NCI-H146 (cell line): ENCODE results near the gene CNOT1.
A peak's percentile ranks its signal among the peaks of the same experiment; 100 is the strongest.
"Not testable (repeated sequence)": the region's sequence is repeated elsewhere in the genome, so short reads cannot be mapped to it uniquely, and the experiment has no call there.

Experiments
- DNase-seq: peaks from one replicate; lab custom pipeline; 2025; lab: John Stamatoyannopoulos, UW

CNOT1 gene

DNA sequence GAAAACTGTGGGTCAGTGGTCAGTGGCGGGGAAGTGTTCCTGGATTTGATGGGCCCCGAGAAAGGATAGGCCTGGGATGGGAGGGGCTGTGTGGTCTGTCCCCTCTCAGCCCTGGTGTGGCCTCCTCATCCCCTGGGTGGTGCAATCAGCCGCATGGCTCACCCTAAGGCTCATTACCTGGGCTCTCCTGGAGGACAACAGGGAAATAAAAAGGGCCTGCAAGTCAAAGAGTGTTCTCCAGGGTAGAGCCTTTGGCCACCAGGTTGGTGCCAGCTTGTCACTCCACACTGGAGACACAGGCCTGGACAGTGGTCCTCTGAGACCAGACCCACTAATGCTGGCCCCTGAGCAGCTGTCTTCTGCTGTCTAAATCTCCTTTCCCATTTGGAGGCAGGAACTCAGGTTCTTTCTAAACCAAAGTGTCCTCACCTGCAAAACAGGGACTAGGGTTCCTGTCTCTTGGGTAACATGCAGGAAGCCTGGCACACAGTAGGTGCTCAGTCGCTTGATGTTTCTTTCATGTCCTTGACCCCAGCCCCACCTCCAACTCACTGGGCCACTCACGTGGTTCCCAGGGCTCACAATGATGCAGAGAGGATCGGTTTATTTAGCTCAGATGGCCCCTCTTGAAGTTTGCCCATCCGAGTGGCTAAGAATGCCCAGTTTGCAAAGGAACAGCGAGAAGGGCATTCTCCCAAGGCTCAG, 127.3 kb downstream of the CNOT1 start:
- DNase-seq, result no peak

GRCh38 chr16:58501242-58502131, 128.1 kb downstream of the CNOT1 start:
- DNase-seq, result peak; percentile 64

- peak; percentile 26 for DNase-seq
These were observed 129.0 kb downstream of the CNOT1 start for GRCh38 chr16:58500430-58501241.

DNA sequence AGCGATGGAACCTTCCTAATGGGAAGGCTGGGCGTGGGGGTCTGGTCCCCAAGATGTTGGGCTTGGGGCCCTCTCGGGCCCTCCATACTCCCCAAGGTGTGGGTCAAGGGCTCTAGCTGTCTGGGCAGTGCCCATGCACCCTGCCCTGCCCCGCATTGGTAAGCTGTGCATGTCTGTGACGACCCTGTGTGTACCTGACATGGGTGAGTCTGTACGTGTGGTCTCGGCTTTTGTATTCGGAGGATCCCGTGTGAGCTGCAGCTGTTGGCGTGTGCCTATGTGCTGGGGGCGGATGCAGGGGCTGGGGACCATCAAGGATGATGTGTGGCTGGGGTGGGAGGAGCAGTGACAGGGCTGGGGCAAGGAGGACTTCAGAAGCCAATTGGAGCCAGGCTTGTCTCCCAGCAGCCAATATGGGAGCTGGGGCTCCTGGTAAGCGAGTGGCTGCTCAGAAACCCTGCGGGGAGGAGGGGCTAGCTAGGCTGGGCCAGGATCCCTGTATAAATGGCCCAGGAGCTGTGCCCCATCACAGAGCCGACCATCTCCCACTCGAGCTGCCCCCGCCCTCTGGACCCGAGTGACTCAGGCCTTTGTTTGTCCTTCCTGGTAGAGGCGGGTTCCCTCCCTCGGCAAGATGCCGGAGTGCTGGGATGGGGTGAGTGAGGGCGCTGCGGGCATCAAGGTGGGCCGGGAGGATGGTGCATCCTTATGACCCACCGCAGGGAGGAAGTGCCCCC, 129.8 kb downstream of the CNOT1 start, which contains the start of gene NDRG4:
Gene NDRG4, plus strand, starts transcription at position 529 of the 737 bp plus-strand sequence. Its CDS starts 106 bp downstream, at position 635.
- DNase-seq, result peak; percentile 87

- DNase-seq, result no peak
These were observed 130.5 kb downstream of the CNOT1 start for GRCh38 chr16:58499092-58499511.

GRCh38 chr16:58498341-58499091, 131.1 kb downstream of the CNOT1 start:
- no peak for DNase-seq

GRCh38 chr16:58497935-58498334, 131.7 kb downstream of the CNOT1 start:
- no peak for DNase-seq

GRCh38 chr16:58497468-58497867, 132.2 kb downstream of the CNOT1 start:
- DNase-seq, result no peak

- peak; percentile 42 for DNase-seq
These were observed 133.9 kb downstream of the CNOT1 start for GRCh38 chr16:58495521-58496331.

DNA sequence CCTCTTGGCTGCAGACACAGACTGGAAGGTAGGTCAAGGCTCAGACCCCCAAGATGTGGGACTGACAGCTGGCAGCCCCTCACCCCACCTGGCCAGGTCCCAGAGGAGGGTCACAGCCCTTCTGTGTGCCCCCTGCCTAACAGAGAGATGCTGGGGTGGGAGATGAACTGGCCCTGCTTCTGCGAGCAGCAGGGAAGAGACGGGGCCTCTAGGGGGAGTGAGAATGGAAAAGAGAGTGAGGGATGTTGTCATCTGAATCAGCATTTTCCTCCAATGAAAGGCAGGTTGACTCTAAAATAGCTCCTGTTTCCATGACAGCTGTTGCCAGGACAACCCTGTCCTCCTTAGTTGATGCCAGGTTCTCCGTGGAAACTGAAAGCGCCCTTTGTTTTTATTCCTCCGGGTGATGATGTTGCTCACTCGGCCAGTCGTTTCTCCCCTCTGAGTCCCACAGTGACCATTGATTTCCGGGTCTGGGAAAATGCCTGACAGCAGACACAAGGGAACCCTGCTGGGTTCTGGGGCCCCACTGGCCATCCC, 134.6 kb downstream of the CNOT1 start:
- peak; percentile 93 for DNase-seq

DNA sequence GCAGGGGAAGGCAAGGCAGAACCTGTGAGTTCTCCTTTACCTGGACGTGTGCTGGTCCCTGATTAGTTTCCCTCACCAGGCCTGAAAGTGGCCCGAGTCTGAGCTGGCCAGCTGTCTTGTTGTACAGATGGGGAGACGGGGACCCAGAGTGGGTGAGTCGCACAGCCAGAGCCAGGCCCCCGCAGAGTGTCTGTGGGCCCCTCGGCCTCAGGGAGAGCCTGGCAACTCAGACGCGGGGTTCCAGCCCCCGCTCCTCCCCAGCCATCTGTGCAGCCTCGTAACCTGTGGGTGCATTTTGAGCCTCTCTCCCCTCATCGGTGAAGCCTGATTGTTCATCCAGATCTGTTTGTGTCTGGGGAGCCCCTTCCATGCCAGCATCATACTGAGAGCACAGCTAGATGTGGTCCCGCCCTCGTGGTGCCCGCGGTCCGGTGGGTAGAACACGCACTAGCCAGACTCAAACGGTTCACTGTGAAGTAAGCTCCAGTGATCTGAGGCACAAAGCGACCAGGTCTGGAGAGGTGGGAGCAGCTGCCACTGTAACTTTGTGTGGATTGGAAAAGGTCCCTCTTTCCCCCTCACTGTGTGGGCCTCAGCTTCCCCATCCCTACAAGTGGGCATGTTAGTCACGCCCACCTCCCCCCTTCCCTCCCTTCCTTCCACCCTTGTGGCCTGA, 135.7 kb downstream of the CNOT1 start:
- no peak for DNase-seq

GRCh38 chr16:58492735-58493134, 136.9 kb downstream of the CNOT1 start:
- DNase-seq, result no peak

GRCh38 chr16:58492066-58492465, 137.6 kb downstream of the CNOT1 start:
- no peak for DNase-seq

DNA sequence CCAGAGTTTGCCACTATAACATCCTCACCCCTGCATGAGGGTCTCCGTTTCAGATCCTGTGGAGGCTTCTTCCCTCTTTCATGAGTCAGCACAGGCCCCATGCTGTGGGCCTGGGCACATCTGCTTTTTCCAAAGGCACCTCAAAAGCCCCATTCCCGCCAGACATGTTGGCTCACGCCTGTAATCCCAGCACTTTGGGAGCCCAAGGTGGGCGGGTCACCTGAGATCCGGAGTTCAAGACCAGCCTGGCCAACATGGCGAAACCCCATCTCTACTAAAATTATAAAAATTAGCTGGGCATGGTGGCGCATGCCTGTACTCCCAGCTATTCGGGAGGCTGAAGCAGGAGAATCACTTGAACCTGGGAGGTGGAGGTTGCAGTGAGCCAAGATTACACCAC, 139.1 kb downstream of the CNOT1 start:
- DNase-seq, result not testable (repeated sequence)

DNA sequence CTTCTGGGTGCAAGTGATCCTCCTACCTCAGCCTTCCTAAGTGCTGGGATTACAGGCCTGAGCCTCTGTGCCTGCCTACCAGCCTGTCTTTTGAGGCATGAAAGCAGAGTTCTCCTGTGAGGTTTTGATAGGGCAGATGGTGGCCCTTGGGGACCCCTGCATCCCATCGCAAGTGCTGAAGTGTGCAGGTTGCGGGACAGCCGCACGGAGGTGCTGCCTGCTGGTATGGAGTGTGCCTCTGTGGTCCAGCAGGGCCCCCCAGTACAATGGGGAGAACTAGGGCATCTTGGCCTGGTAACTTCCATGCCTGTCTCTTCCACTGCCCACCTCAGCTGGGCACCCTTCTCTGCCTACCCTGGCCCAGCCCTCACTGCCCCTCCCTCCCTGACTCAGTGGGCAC, 139.6 kb downstream of the CNOT1 start:
- no peak for DNase-seq

DNA sequence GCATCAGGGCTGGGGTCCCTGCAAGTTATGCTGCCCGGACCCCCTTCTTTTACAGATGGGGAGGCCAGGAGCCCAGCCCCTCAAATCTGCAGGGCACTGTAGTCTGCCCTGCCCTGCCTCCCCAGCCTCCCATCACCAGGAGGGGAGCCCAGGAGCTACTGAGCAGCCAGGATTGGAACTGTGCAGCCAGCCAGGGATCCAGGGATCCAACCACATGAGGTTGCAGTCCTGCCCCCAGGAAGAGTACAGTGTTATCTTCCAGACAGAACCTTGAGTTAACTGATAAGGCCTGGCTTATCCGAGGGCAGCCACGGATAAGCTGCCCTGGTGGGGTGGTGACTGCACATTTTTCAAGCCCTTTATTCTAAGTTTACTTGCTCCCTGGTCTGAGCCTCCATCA, 141.1 kb downstream of the CNOT1 start:
- no peak for DNase-seq

DNA sequence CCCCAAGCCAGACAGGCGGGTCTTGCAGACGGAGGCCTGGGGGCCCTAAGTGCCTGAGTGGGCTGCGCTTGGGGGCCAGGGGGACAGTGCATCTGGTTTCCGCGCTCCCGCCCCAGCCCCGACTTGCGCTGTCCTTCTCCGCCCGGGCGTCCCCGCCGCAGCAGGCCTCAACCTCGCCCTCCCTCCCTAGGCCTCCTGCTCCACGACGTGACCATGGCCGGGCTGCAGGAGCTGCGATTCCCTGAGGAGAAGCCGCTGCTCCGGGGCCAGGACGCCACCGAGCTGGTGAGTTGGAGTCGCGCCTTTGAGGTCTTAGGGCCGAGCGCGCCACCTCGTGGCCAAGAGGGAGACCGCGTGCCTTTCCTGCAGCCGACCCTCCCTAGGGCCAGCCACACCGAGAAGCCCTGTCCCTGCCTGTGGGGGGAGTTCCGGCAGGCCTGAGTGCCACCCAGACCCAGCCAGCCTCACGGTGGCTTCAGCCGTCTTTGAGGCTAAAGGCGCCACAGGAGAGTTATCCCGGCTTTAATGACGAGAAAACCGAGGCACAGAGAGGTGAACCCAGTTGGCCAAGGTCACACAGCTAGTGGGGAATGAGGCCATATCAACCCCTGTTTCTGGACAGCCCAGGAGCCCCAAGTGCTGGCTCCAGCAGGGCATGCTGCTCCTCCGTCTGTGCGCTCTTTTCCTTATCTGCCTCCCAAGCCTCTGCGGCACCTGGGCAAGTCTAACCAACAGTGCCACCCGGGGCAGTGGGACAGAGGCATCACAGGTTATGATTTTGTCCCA, 141.9 kb downstream of the CNOT1 start:
- DNase-seq, result peak; percentile 80

GRCh38 chr16:58485184-58485887, 144.3 kb downstream of the CNOT1 start:
- no peak for DNase-seq
